Breast epithelium (tissue), 3 donors: ENCODE results near the gene ZWILCH.

Experiments used
- POLR2A ChIP-seq: fragments of 450-650 bp; IDR thresholded peaks from one replicate; pipeline ENCODE4 v1.6.1; 2016; ENCODE audit warnings: antibody characterized with exemption, mild to moderate bottlenecking, moderate library complexity
- POLR2AphosphoS5 ChIP-seq, 3 donors: sonication (generic); formaldehyde crosslinking; IDR thresholded peaks; one replicate each; pipeline ENCODE4 v1.6.1; 2017; ENCODE audit warnings: antibody characterized with exemption in 3 of 3
- TF ChIP-seq, protein P1 (sequence below), 3 donors: fragments of 450-650 bp; IDR thresholded peaks; one replicate each; pipeline ENCODE4 v1.5.1; 2016 to 2017; ENCODE audit warnings: antibody characterized with exemption in 3 of 3, mild to moderate bottlenecking in 3 of 3, moderate library complexity in 3 of 3

GRCh38 chr15:66504563-66505429 lies at the start of gene ZWILCH, which contains the start of gene RPL4:
- TF ChIP-seq POLR2A (peak; percentile 96), POLR2AphosphoS5 (IDR thresholded peaks at IDR 0.05) (peak; percentile 94 to 97 (median 95))
- TF ChIP-seq, protein P1, sequence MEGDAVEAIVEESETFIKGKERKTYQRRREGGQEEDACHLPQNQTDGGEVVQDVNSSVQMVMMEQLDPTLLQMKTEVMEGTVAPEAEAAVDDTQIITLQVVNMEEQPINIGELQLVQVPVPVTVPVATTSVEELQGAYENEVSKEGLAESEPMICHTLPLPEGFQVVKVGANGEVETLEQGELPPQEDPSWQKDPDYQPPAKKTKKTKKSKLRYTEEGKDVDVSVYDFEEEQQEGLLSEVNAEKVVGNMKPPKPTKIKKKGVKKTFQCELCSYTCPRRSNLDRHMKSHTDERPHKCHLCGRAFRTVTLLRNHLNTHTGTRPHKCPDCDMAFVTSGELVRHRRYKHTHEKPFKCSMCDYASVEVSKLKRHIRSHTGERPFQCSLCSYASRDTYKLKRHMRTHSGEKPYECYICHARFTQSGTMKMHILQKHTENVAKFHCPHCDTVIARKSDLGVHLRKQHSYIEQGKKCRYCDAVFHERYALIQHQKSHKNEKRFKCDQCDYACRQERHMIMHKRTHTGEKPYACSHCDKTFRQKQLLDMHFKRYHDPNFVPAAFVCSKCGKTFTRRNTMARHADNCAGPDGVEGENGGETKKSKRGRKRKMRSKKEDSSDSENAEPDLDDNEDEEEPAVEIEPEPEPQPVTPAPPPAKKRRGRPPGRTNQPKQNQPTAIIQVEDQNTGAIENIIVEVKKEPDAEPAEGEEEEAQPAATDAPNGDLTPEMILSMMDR (IDR thresholded peaks at IDR 0.05): peak in 2 of 3 donors; percentile 15 to 20
